ENCODE data around the gene ABHD17B. TPM values are rescaled to one million over a fixed set of nuclear protein-coding genes. Genes with fewer than 3 reads are reported as not detected.
A peak's percentile ranks its signal among the peaks of the same experiment; 100 is the strongest.

Gene ABHD17B
- total and polyA plus RNA-seq, 7 donors: 8.4 to 68.3 (median 16.1) TPM

DNA sequence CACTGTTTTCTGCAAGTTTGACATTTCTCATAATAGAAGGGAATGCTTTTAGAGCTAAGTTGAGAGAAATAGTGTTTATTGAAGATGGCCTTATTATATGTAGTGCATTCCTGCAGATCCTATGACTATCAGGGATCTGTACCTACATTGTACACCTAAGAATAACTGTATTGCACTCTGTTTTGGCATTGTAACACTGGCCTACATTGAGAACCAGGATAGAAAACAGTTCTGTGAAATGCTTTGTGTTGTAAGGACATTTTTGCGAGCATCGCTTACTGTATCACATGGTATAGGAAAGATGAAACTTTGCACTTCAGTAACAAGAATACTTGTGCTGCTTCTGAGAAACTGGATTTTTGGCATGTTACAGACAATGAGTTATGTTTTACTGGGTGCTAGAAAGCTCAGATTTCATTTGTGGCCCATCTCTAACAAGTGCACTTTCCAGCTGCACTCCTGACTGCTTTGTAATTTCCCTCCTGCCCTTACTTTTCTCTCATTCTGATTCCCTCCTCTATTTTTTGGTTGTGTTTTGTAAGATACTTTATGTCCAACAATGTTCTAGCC, 31.1 kb upstream of the ABHD17B start:
- peak; percentile 58 to 83 (median 70) for ATAC-seq
- no peaks in the 10 kb centered on the region for H3K9me3 ChIP-seq
- no peak for DNase-seq
- WGBS, 3 donors: 27 to 36% (median 31%) methylated on average over 2 of the region's 2 CpGs
- H3K4me3 ChIP-seq: no peak overlapping the region
- TF ChIP-seq, protein P1, sequence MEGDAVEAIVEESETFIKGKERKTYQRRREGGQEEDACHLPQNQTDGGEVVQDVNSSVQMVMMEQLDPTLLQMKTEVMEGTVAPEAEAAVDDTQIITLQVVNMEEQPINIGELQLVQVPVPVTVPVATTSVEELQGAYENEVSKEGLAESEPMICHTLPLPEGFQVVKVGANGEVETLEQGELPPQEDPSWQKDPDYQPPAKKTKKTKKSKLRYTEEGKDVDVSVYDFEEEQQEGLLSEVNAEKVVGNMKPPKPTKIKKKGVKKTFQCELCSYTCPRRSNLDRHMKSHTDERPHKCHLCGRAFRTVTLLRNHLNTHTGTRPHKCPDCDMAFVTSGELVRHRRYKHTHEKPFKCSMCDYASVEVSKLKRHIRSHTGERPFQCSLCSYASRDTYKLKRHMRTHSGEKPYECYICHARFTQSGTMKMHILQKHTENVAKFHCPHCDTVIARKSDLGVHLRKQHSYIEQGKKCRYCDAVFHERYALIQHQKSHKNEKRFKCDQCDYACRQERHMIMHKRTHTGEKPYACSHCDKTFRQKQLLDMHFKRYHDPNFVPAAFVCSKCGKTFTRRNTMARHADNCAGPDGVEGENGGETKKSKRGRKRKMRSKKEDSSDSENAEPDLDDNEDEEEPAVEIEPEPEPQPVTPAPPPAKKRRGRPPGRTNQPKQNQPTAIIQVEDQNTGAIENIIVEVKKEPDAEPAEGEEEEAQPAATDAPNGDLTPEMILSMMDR (IDR thresholded peaks at IDR 0.05): no peak
- intact Hi-C loops (cut with DNase I): no loop called here
- H3K36me3 ChIP-seq (ENCODE audit: insufficient read depth in 1 of 2, low read depth in 1 of 2): no peaks in the 10 kb centered on the region
- H3K27ac ChIP-seq: peak overlapping the region; percentile 67
- H3K27me3 ChIP-seq (ENCODE audit: insufficient read depth in 3 of 3, low read length in 2 of 3): no peaks in the 10 kb centered on the region
- peaks cover 42% of the 10 kb centered on the region for H3K4me1 ChIP-seq

DNA sequence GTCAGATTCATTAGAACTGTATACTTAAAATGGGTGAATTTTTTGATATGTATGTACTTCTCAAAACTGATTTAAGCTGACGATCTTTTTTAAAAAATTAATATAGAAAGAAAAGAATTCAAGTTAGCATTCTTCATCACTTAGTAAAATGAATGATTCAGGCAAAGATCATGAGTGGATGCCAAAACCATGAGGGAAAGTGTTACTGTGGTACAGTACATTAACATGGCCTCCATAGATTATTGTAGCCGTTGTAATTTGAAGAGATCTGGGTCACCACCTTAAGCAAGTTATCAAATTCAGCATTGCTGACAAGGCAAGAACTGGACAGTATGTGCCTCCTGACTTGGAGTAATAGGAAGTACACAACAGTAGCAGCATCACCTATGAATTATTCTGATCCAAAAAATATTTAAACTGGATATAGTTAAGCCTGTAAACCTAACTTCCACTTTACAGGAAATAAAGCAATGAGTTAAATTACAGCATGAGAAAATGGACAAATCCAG, 30.1 kb upstream of the ABHD17B start:
- DNase-seq (no peak), ATAC-seq (peak in 1 of 4 donors; percentile 31)
- TF ChIP-seq, protein P1 (IDR thresholded peaks at IDR 0.05): no peak
- no peak overlapping the region for H3K4me3 ChIP-seq
- H3K4me1 ChIP-seq: peaks cover 42% of the 10 kb centered on the region
- H3K36me3 ChIP-seq (ENCODE audit: insufficient read depth in 1 of 2, low read depth in 1 of 2): no peaks in the 10 kb centered on the region
- 61 to 75% (median 63%) methylated on average over 2 of the region's 2 CpGs for WGBS, 3 donors
- no peaks in the 10 kb centered on the region for H3K9me3 ChIP-seq
- no peaks in the 10 kb centered on the region for H3K27me3 ChIP-seq (ENCODE audit: insufficient read depth in 3 of 3, low read length in 2 of 3)
- H3K27ac ChIP-seq: peak overlapping the region; percentile 17
- intact Hi-C loops (cut with DNase I): no loop called here

GRCh38 chr9:71937898-71938297, 26.9 kb upstream of the ABHD17B start:
- peaks cover 28% of the 10 kb centered on the region for H3K4me1 ChIP-seq
- no peak for ATAC-seq
- 76 to 89% (median 82%) methylated on average over 1 of the region's 1 CpG for WGBS, 3 donors
- H3K9me3 ChIP-seq: no peaks in the 10 kb centered on the region
- H3K4me3 ChIP-seq: no peak overlapping the region
- no peak for DNase-seq
- TF ChIP-seq, protein P1 (IDR thresholded peaks at IDR 0.05): no peak
- intact Hi-C loops (cut with DNase I): no loop called here
- H3K27ac ChIP-seq: no peak overlapping the region
- H3K27me3 ChIP-seq (ENCODE audit: insufficient read depth in 3 of 3, low read length in 2 of 3): no peaks in the 10 kb centered on the region
- H3K36me3 ChIP-seq (ENCODE audit: insufficient read depth in 1 of 2, low read depth in 1 of 2): no peaks in the 10 kb centered on the region

- WGBS, 3 donors: 83 to 90% (median 87%) methylated on average over 4 of the region's 4 CpGs
- TF ChIP-seq, protein P1 (IDR thresholded peaks at IDR 0.05): no peak
Measured at GRCh38 chr9:71937070-71937625, 26.2 kb upstream of the ABHD17B start.

More at GRCh38 chr9:71937070-71937625, 26.2 kb upstream of the ABHD17B start:
- no peak for ATAC-seq
- peaks cover 20% of the 10 kb centered on the region for H3K4me1 ChIP-seq
- H3K9me3 ChIP-seq: no peaks in the 10 kb centered on the region
- no peaks in the 10 kb centered on the region for H3K27me3 ChIP-seq (ENCODE audit: insufficient read depth in 3 of 3, low read length in 2 of 3)
- DNase-seq: no peak
- H3K27ac ChIP-seq: no peak overlapping the region
- no peaks in the 10 kb centered on the region for H3K36me3 ChIP-seq (ENCODE audit: insufficient read depth in 1 of 2, low read depth in 1 of 2)
- intact Hi-C loops (cut with DNase I): no loop called here
- H3K4me3 ChIP-seq: no peak overlapping the region
